Measurements from ENCODE around the gene TKT. TPM values are rescaled to one million over a fixed set of nuclear protein-coding genes. Genes with fewer than 3 reads are reported as not detected.

The TKT gene
- total RNA-seq, 1 experiment from 2014 or later, result 864 TPM

GRCh38 chr3:53240989-53241972 lies 14.5 kb downstream of the TKT start:
- no peak for DNase-seq (ENCODE audit: low spot score)

GRCh38 chr3:53239800-53240199 lies 16.0 kb downstream of the TKT start:
- no peak for DNase-seq (ENCODE audit: low spot score)

GRCh38 chr3:53238886-53239285 lies 16.9 kb downstream of the TKT start:
- DNase-seq (ENCODE audit: low spot score), result no peak

- DNase-seq (ENCODE audit: low spot score), result peak; percentile 94
Observed at GRCh38 chr3:53238051-53238850, 17.6 kb downstream of the TKT start.

GRCh38 chr3:53236112-53236841 lies 19.5 kb downstream of the TKT start:
- peak; percentile 44 for DNase-seq (ENCODE audit: low spot score)

- no peak for DNase-seq (ENCODE audit: low spot score)
Observed at GRCh38 chr3:53235545-53235944, 20.3 kb downstream of the TKT start.

GRCh38 chr3:53234841-53235232 lies 21.0 kb downstream of the TKT start:
- DNase-seq (ENCODE audit: low spot score), result no peak

GRCh38 chr3:53234130-53234840 lies 21.5 kb downstream of the TKT start:
- DNase-seq (ENCODE audit: low spot score), result no peak

GRCh38 chr3:53232641-53233377 lies 23.0 kb downstream of the TKT start:
- DNase-seq (ENCODE audit: low spot score), result no peak

- no peak for DNase-seq (ENCODE audit: low spot score)
Observed at GRCh38 chr3:53231532-53232511, 24.0 kb downstream of the TKT start.

- DNase-seq (ENCODE audit: low spot score), result no peak
Observed at GRCh38 chr3:53230789-53231188, 25.0 kb downstream of the TKT start.

GRCh38 chr3:53230041-53230621 lies 25.7 kb downstream of the TKT start:
- no peak for DNase-seq (ENCODE audit: low spot score)

GRCh38 chr3:53229606-53230005 lies 26.2 kb downstream of the TKT start:
- no peak for DNase-seq (ENCODE audit: low spot score)

- DNase-seq (ENCODE audit: low spot score), result no peak
Observed at GRCh38 chr3:53229171-53229570, 26.7 kb downstream of the TKT start.

GRCh38 chr3:53227993-53228885 lies 27.6 kb downstream of the TKT start:
- no peak for DNase-seq (ENCODE audit: low spot score)

- no peak for DNase-seq (ENCODE audit: low spot score)
Observed at GRCh38 chr3:53226841-53227407, 28.9 kb downstream of the TKT start.

- no peak for DNase-seq (ENCODE audit: low spot score)
Observed at GRCh38 chr3:53226142-53226840, 29.5 kb downstream of the TKT start.
